ENCODE results near the gene AFF1. TPM values are rescaled to one million over a fixed set of nuclear protein-coding genes. Genes with fewer than 3 reads are reported as not detected.
A peak's percentile ranks its signal among the peaks of the same experiment; 100 is the strongest.
"Not testable (repeated sequence)": the region's sequence is repeated elsewhere in the genome, so short reads cannot be mapped to it uniquely, and the experiment has no call there.

The AFF1 gene
- total RNA-seq, 3 donors from 2014 or later = 67.2 to 80.5 (median 70.5) TPM

DNA sequence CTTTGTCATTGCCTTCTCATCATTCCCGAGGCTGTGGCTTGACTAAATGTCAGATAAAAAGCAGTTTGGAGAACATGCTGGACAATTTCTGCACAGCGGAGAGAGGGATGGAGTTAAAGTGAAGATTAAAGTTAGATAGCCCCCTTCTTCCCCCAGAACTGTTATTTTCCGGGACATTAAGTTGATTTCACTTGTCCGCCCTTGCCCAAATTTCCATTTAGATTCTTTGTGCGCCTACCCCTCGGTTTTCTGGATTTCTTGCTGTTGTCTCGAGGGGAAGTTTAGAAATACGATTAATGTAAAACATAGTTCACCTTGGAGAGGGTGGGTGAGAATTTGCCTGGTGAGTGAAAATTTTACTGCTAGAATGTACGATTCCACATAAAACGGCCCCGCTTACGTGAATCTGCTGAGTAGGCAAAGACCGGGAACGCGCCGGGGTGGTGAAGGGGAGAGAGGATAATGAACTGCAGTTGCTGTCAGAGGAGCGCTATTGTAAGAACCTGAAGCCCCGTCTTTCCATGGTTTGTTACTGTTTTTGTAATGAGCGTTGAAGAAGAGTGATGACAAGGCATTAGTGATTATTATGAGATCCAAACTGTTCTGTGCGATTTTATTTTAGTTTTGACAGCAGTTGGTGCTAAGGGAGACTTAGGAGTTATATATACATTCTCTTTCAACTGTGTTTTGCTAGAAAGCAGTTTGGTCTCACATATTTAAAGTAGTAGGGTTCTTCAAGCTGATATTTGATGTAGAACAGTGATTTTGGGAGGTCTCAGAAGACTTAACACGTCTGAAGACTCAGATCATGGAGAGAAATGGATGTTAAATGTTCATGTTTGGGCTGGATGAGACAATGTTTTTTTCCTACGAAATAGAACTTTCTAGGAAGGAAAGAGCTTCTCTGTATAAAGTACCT is 73.0 kb downstream of the AFF1 start:
- H3K4me1 ChIP-seq = peaks cover 0 to 4% of the 10 kb centered on the region in 2 donors

DNA sequence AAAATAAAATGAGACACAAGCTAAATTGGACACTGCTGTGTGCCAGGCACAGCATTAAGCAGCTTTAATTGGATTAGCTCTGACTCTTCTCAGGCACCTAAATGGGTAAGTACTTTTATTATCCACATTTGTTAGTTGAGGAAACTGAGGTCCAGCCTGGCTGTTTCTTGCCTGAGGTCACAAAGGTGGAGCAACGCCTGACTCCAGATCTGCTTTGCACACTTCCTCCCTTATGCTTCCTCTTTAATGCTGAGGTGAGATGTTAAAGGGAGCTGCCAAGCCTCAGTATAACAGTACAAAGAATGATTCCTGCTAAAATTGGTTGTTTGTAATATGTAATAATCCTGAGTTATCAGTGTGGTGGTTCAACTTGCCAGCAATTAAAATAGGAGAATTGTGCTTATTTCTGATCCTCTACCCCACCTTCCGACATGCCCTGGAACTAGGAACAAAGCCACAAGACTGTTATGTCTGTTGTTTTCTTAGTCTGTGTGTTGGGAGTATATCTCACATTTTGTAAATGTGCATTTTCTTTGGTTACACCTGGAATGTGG is 74.4 kb downstream of the AFF1 start:
- DNase-seq (ENCODE audit: low spot score in 2 of 2) = no peak
- Histone ChIP-seq H3K4me1 (peaks cover 0 to 4% of the 10 kb centered on the region in 2 donors), H3K36me3 (no peaks in the 10 kb centered on the region), H3K27me3 (no peaks in the 10 kb centered on the region), H3K27ac (peak overlapping the region in 1 of 2 donors; percentile 65), H3K4me3 (peak overlapping the region; percentile 80 to 84 (median 84)), H3K9me3 (no peaks in the 10 kb centered on the region)
- TF ChIP-seq, protein P1, sequence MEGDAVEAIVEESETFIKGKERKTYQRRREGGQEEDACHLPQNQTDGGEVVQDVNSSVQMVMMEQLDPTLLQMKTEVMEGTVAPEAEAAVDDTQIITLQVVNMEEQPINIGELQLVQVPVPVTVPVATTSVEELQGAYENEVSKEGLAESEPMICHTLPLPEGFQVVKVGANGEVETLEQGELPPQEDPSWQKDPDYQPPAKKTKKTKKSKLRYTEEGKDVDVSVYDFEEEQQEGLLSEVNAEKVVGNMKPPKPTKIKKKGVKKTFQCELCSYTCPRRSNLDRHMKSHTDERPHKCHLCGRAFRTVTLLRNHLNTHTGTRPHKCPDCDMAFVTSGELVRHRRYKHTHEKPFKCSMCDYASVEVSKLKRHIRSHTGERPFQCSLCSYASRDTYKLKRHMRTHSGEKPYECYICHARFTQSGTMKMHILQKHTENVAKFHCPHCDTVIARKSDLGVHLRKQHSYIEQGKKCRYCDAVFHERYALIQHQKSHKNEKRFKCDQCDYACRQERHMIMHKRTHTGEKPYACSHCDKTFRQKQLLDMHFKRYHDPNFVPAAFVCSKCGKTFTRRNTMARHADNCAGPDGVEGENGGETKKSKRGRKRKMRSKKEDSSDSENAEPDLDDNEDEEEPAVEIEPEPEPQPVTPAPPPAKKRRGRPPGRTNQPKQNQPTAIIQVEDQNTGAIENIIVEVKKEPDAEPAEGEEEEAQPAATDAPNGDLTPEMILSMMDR (IDR thresholded peaks at IDR 0.05) = no peak
- TF ChIP-seq POLR2A (IDR thresholded peaks at IDR 0.05) (no peak), POLR2AphosphoS5 (IDR thresholded peaks at IDR 0.05) (no peak)
- intact Hi-C loops (cut with DNase I; ENCODE audit: low total_unique reads) = loop anchor here (5.0 kb wide), 1 partner anchor 83 kb away; no protein-coding TSS in a partner anchor

More for the DNA sequence above, 73.0 kb downstream of the AFF1 start:
- TF ChIP-seq POLR2AphosphoS5 (IDR thresholded peaks at IDR 0.05) (no peak), POLR2A (IDR thresholded peaks at IDR 0.05) (no peak)
- no peaks in the 10 kb centered on the region for H3K9me3 ChIP-seq
- peak overlapping the region; percentile 96 to 97 for H3K27ac ChIP-seq
- no peaks in the 10 kb centered on the region for H3K27me3 ChIP-seq
- H3K4me3 ChIP-seq = peak overlapping the region; percentile 80 to 84 (median 84)
- H3K36me3 ChIP-seq = no peaks in the 10 kb centered on the region
- intact Hi-C loops (cut with DNase I; ENCODE audit: low total_unique reads) = loop anchor here (5.0 kb wide), 1 partner anchor 85 kb away; no protein-coding TSS in a partner anchor
- DNase-seq (ENCODE audit: low spot score in 2 of 2) = peak; percentile 46 to 62

DNA sequence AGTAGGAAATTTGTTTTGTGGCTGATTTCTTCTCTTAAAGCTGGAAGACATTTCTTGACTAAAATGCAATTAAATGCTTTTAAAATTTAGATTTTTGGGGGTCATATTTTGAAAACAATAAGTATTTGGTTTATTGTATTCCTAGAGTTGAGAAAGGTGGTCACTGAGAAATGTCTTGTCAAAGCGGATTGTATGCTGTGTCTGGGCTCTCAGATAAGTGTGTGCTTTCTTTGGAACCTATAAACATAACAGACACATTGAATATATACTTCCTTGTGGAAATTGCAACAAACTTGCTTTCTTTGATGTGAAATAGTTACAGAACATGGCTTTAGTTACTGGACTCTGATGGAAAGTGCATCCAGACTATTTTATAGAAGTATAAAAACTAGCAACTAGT is 75.4 kb downstream of the AFF1 start:
- TF ChIP-seq POLR2A (IDR thresholded peaks at IDR 0.05) (no peak), POLR2AphosphoS5 (IDR thresholded peaks at IDR 0.05) (no peak)
- TF ChIP-seq, protein P1 (IDR thresholded peaks at IDR 0.05) = no peak
- Histone ChIP-seq H3K27ac (peak overlapping the region; percentile 23 to 65), H3K27me3 (no peaks in the 10 kb centered on the region), H3K4me1 (peaks cover 0 to 12% of the 10 kb centered on the region in 2 donors), H3K36me3 (no peaks in the 10 kb centered on the region), H3K4me3 (no peak overlapping the region), H3K9me3 (no peaks in the 10 kb centered on the region)
- no peak for DNase-seq (ENCODE audit: low spot score in 2 of 2)
- intact Hi-C loops (cut with DNase I; ENCODE audit: low total_unique reads) = no loop called here

GRCh38 chr4:87011340-87012034 is 76.7 kb downstream of the AFF1 start:
- peak overlapping the region in 1 of 3 donors; percentile 12 for H3K4me3 ChIP-seq
- TF ChIP-seq, protein P1 (IDR thresholded peaks at IDR 0.05) = no peak
- no peak for TF ChIP-seq POLR2AphosphoS5 (IDR thresholded peaks at IDR 0.05)
- no peak for TF ChIP-seq POLR2A (IDR thresholded peaks at IDR 0.05)
- peaks cover 0 to 10% of the 10 kb centered on the region in 2 donors for H3K4me1 ChIP-seq
- intact Hi-C loops (cut with DNase I; ENCODE audit: low total_unique reads) = no loop called here
- DNase-seq (ENCODE audit: low spot score in 2 of 2) = no peak
- H3K27me3 ChIP-seq = no peaks in the 10 kb centered on the region
- H3K27ac ChIP-seq = peak overlapping the region; percentile 28 to 64
- no peaks in the 10 kb centered on the region for H3K9me3 ChIP-seq
- H3K36me3 ChIP-seq = no peaks in the 10 kb centered on the region

DNA sequence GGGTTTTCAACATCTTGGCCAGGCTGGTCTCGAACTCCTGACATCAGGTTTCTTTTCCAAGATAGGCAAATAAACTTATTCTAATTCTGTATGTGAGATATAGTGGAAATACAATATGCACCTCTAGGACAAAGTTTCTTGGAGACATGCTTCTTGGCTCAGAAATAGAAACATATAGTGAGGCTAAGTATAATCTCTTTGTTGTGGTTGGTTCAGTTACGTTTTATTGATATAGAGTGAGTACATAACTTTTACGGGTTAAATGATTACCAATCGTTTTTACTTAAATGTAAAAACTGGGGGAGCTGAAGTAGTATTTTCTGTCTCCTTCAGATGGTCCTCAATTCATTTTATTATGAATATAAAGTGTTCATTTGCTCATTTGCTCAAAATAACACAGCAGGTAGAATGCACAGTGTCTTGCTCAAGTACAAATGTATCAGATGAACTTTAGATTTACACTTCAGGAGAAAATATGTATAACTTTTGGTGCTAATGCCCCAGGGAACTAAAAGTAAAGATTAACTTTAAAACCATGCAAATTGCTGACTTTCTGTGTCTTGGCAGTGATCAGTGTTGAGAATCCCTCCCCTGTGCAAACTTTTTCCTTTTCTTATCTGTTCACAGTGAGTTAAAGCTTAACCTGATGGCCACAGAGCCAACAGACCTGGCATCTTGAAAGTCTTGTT is 77.6 kb downstream of the AFF1 start:
- H3K27ac ChIP-seq = peak overlapping the region; percentile 39 to 64
- no peaks in the 10 kb centered on the region for H3K36me3 ChIP-seq
- intact Hi-C loops (cut with DNase I; ENCODE audit: low total_unique reads) = no loop called here
- no peaks in the 10 kb centered on the region for H3K9me3 ChIP-seq
- no peaks in the 10 kb centered on the region for H3K27me3 ChIP-seq
- H3K4me1 ChIP-seq = peaks cover 0 to 10% of the 10 kb centered on the region in 2 donors
- TF ChIP-seq POLR2A (IDR thresholded peaks at IDR 0.05) (no peak), POLR2AphosphoS5 (IDR thresholded peaks at IDR 0.05) (no peak)
- TF ChIP-seq, protein P1 (IDR thresholded peaks at IDR 0.05) = no peak
- no peak for DNase-seq (ENCODE audit: low spot score in 2 of 2)
- no peak overlapping the region for H3K4me3 ChIP-seq

GRCh38 chr4:87012954-87013308 is 78.1 kb downstream of the AFF1 start:
- H3K9me3 ChIP-seq, H3K27me3 ChIP-seq: not testable (repeated sequence)
- H3K4me1 ChIP-seq = peaks cover 0 to 10% of the 10 kb centered on the region in 2 donors

More at GRCh38 chr4:87012954-87013308, 78.1 kb downstream of the AFF1 start:
- H3K4me3 ChIP-seq; DNase-seq (ENCODE audit: low spot score in 2 of 2); H3K36me3 ChIP-seq; intact Hi-C loops (cut with DNase I; ENCODE audit: low total_unique reads): not testable (repeated sequence)
- peak overlapping the region; percentile 62 to 76 for H3K27ac ChIP-seq
